Heart left ventricle (tissue), 16 donors: ENCODE data around the gene TSC2. TPM values are rescaled to one million over a fixed set of nuclear protein-coding genes. Genes with fewer than 3 reads are reported as not detected.
A peak's percentile ranks its signal among the peaks of the same experiment; 100 is the strongest.

Experiments used
- ATAC-seq, 4 donors: fragments of 200-7000 bp; cut with Tn5 transposase; one replicate each; pipeline ENCODE4 v1.9.1; 2020 to 2022; ENCODE audit warnings: moderate library complexity in 4 of 4, mild to moderate bottlenecking in 3 of 4, moderate number of reproducible peaks in 1 of 4
- DNase-seq, 5 donors: peaks; one replicate each; pipeline ENCODE4 v3.0.0-alpha.2; 2020
- H3K27ac ChIP-seq, 12 donors: fragments of 200-600 bp; sonication (generic) in 4 of 12; one replicate each; pipeline versions ENCODE4 v1.5.0 to v1.8.0; 2016 to 2022; ENCODE audit warnings: mild to moderate bottlenecking in 2 of 12
- H3K27me3 ChIP-seq, 9 donors: fragments of 200-600 bp; sonication (generic) in 2 of 9; one replicate each; pipeline versions ENCODE4 v1.5.1 to v1.8.0; 2016 to 2022; ENCODE audit warnings: mild to moderate bottlenecking in 3 of 9
- H3K36me3 ChIP-seq, 9 donors: fragments of 200-600 bp; sonication (generic) in 2 of 9; one replicate each; pipeline versions ENCODE4 v1.5.0 to v1.8.0; 2018 to 2022; ENCODE audit warnings: mild to moderate bottlenecking in 2 of 9
- H3K4me1 ChIP-seq, 12 donors: fragments of 200-600 bp; sonication (generic) in 4 of 12; one replicate each; pipeline versions ENCODE4 v1.5.0 to v1.8.0; 2016 to 2022; ENCODE audit warnings: mild to moderate bottlenecking in 3 of 12
- H3K4me3 ChIP-seq, 12 donors: fragments of 200-600 bp; sonication (generic) in 4 of 12; one replicate each; pipeline versions ENCODE4 v1.5.0 to v1.8.0; 2017 to 2022; ENCODE audit warnings: mild to moderate bottlenecking in 9 of 12, moderate library complexity in 4 of 12
- H3K9me3 ChIP-seq, 12 donors: fragments of 200-600 bp; sonication (generic) in 4 of 12; one replicate each; pipeline versions ENCODE4 v1.5.0 to v1.8.0; 2016 to 2022; ENCODE audit warnings: mild to moderate bottlenecking in 1 of 12
- CTCF ChIP-seq, 12 donors: fragments of 200-600 bp; sonication (generic) in 4 of 12; IDR thresholded peaks; one replicate each; pipeline versions ENCODE4 v1.5.0 to v1.8.0; 2018 to 2022; ENCODE audit warnings: antibody characterized with exemption in 12 of 12, mild to moderate bottlenecking in 5 of 12
- POLR2A ChIP-seq, 2 donors: fragments of 450-650 bp; IDR thresholded peaks; one replicate each; pipeline ENCODE4 v1.6.1; 2017; ENCODE audit warnings: antibody characterized with exemption in 2 of 2, mild to moderate bottlenecking in 2 of 2, moderate library complexity in 2 of 2
- WGBS, 4 donors: extraction: QIAGEN DNeasy Blood & Tissue Kit in 2 of 4; methylation state at CpG; one replicate each; pipeline versions ENCODE4 v1.1.5 to v1.1.7; 2013 to 2018; 5-methylcytosine and 5-hydroxymethylcytosine counted together
- intact Hi-C, 10 donors: fragments of 100-400 bp; cut with DNase I; formaldehyde crosslinking; loops; one replicate each; pipeline versions ENCODE4 v1.11.1 to v1.14.2; 2022
- polyA plus RNA-seq, 2 donors: library from polyadenylated mRNA; stranded (reverse); fragments of 200-250 nt; gene quantifications; one replicate each; pipeline ENCODE4 v1.2.3, GENCODE V29; 2013
- total RNA-seq, 9 donors: library from RNA; depleted of rRNA in 2 of 9; stranded (reverse); fragments of >200 nt in 2 of 9; fragmentation: NEBNext Ultra II Directional in 3 of 9; extraction: Animal tissue kit (Norgen Biotek cat#: 25700) in 3 of 9; gene quantifications; one replicate each; pipeline versions ENCODE4 v1.1.0 to v1.2.4, GENCODE V29; 2016 to 2023
- donor health status: ischemic (EF 13 %, LVEDD 7.1; RV severe dilation, severe dysfunction).
- donor health status: healthy with polysubstance abuse.
- donor health status: DM: no; HTN: yes; CAD: no.
- donor health status: DM: no; HTN: no; CAD: no.
- donor health status: ischemic (EF 25% LVEDD 6.9; RV normal size, moderate dysfunction).
- donor health status: ischemic (EF 25% LVEDD 5.7; RV mildly dilated, moderate dysfunction).
- donor health status: healthy.
- donor health status: DM: yes; HTN: yes; CAD: no.
- donor health status: ischemic (EF 35%, LVEDD 5.7; RV mildly dilated, moderate dysfunction).
- donor health status: nonischemic (EF 11% LVEDD 7.7; RV severe dilation, severe dysfunction).
- donor health status: DM: yes; HTN: yes; CAD: no.
- donor health status: PGD.
- donor health status: ischemic (EF 29% LVEDD 5.4; RV normal size, mild dysfunction).
- donor health status: nonischemic (EF 23%, LVEDD 6.1; RV moderate dilation, normal function).

TSC2 gene
- total and polyA plus RNA-seq, 11 donors = 33.3 to 94.5 (median 67.7) TPM

GRCh38 chr16:2023092-2024031, 24.4 kb upstream of the TSC2 start:
- TF ChIP-seq POLR2A (IDR thresholded peaks at IDR 0.05) = peak in 1 of 2 donors; percentile 81
- peak; percentile 90 to 99 (median 96) for TF ChIP-seq CTCF (IDR thresholded peaks at IDR 0.05)
- Histone ChIP-seq H3K4me1 (peaks cover 0 to 66% (median 50%) of the 10 kb centered on the region in 12 donors), H3K27me3 (peaks cover 10 to 47% (median 32%) of the 10 kb centered on the region in 9 donors), H3K27ac (peak overlapping the region; percentile 39 to 97 (median 82)), H3K9me3 (no peaks in the 10 kb centered on the region), H3K4me3 (peak overlapping the region in 10 of 12 donors; percentile 3 to 47 (median 42)), H3K36me3 (no peaks in the 10 kb centered on the region)
- DNase-seq = peak; percentile 92 to 97 (median 94)
- intact Hi-C loops = loop anchor here in 9 of 10 donors (1.0 to 10.0 kb wide), 11 partner anchors 23 to 130 kb away; partner anchors contain the start of genes NTHL1 (in 3 of the 9) and TSC2 (in 3 of the 9)
- ATAC-seq = peak; percentile 85 to 93 (median 86)
- WGBS, 4 donors = 14 to 35% (median 17%) methylated on average over 14 to 53 of the region's 53 CpGs

GRCh38 chr16:2024032-2024420, 23.8 kb upstream of the TSC2 start:
- no peak for TF ChIP-seq CTCF (IDR thresholded peaks at IDR 0.05)
- TF ChIP-seq POLR2A (IDR thresholded peaks at IDR 0.05) = no peak
- intact Hi-C loops = loop anchor here in 4 of 10 donors (2.0 to 10.0 kb wide), 5 partner anchors 23 to 128 kb away; partner anchors contain the start of genes NTHL1 (in 1 of the 4) and TSC2 (in 1 of the 4)
- H3K4me3 ChIP-seq = peak overlapping the region in 9 of 12 donors; percentile 28 to 47 (median 42)
- H3K4me1 ChIP-seq = peaks cover 0 to 73% (median 53%) of the 10 kb centered on the region in 12 donors
- no peaks in the 10 kb centered on the region for H3K9me3 ChIP-seq
- 72 to 83% (median 81%) methylated on average over 12 of the region's 12 CpGs for WGBS, 4 donors
- DNase-seq (no peak), ATAC-seq (no peak)
- H3K27ac ChIP-seq = peak overlapping the region; percentile 39 to 97 (median 82)
- H3K27me3 ChIP-seq = peaks cover 10 to 45% (median 28%) of the 10 kb centered on the region in 9 donors
- peaks cover 0 to 3% (median 0%) of the 10 kb centered on the region in 9 donors for H3K36me3 ChIP-seq

- Histone ChIP-seq H3K9me3 (no peaks in the 10 kb centered on the region), H3K27ac (peak overlapping the region in 7 of 12 donors; percentile 33 to 97 (median 91)), H3K36me3 (peaks cover 0 to 9% (median 6%) of the 10 kb centered on the region in 9 donors), H3K27me3 (peaks cover 6 to 33% (median 16%) of the 10 kb centered on the region in 9 donors), H3K4me1 (peaks cover 0 to 75% (median 46%) of the 10 kb centered on the region in 12 donors), H3K4me3 (peak overlapping the region in 3 of 12 donors; percentile 57 to 98 (median 90))
- 91 to 95% (median 93%) methylated on average over 11 to 14 of the region's 14 CpGs for WGBS, 4 donors
- DNase-seq = no peak
- intact Hi-C loops = loop anchor here in 3 of 10 donors (2.0 to 10.0 kb wide), 2 partner anchors 22 to 60 kb away; partner anchors contain the start of genes NTHL1 (in 1 of the 3) and TSC2 (in 1 of the 3)
- ATAC-seq = no peak
- TF ChIP-seq POLR2A (IDR thresholded peaks at IDR 0.05) (no peak), CTCF (IDR thresholded peaks at IDR 0.05) (no peak)
Measured at GRCh38 chr16:2025251-2025650, 22.5 kb upstream of the TSC2 start.
